NT2/D1 (cell line): ENCODE measurements around the gene CEBPE.

Experiments used
- DNase-seq: peaks from one replicate; pipeline ENCODE4 v3.0.0-alpha.2; 2011; ENCODE audit warnings: low read depth, low spot score
- H3K27me3 ChIP-seq: 2 replicates; pipeline ENCODE4 v1.6.0; 2011; ENCODE audit warnings: mild to moderate bottlenecking; ENCODE audit not compliant: insufficient read length, insufficient read depth
- H3K36me3 ChIP-seq: 2 replicates; pipeline ENCODE4 v1.6.1; 2011; ENCODE audit warnings: mild to moderate bottlenecking, low read length, mixed read lengths; ENCODE audit not compliant: insufficient read depth, insufficient read length
- H3K4me1 ChIP-seq: 2 replicates; pipeline ENCODE4 v1.5.1; 2011; ENCODE audit not compliant: insufficient read depth, insufficient read length
- H3K4me3 ChIP-seq: 2 replicates; pipeline ENCODE4 v1.5.1; 2011; ENCODE audit warnings: low read depth; ENCODE audit not compliant: insufficient read length
- H3K9ac ChIP-seq: 2 replicates; pipeline ENCODE4 v1.6.0; 2011; ENCODE audit warnings: low read depth; ENCODE audit not compliant: insufficient read length
- H3K9me3 ChIP-seq: 2 replicates; pipeline ENCODE4 v1.5.1; 2011; ENCODE audit warnings: mild to moderate bottlenecking, low read length; ENCODE audit not compliant: insufficient read depth
- SUZ12 ChIP-seq: IDR thresholded peaks from 2 replicates; pipeline ENCODE4 v1.6.1; 2011; ENCODE audit not compliant: insufficient read length, insufficient read depth; ENCODE audit errors: extremely low read depth
- YY1 ChIP-seq: IDR thresholded peaks from 2 replicates; pipeline ENCODE4 v1.6.1; 2011; ENCODE audit not compliant: insufficient read length, insufficient read depth
- ZNF274 ChIP-seq: IDR thresholded peaks from 2 replicates; pipeline ENCODE4 v1.6.1; 2011; ENCODE audit warnings: mild to moderate bottlenecking, low read depth, low read length

The CEBPE gene

DNA sequence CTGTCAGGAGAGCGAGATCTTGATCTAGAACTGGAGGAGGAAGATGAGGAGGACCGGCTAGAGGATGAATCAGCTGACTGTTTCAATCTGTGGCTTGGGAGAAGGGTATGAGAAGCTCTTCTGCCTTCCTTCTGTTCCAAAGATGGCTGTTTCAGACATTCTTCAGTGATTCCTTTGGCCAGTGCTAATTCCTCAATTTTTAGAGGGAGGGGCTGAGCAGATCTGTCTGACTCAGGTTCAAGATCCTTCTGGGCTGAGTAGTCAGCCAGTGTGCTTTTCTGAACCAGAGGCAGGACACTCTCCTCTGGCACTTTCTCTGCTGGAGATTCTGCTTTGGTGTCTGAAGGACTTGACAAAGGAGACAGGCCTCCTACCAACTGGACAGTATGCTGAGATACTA is 39.3 kb downstream of the CEBPE start:
- no peak for DNase-seq
- H3K4me3 ChIP-seq: no peak overlapping the region
- no peaks in the 10 kb centered on the region for H3K9me3 ChIP-seq
- no peaks in the 10 kb centered on the region for H3K4me1 ChIP-seq
- no peak for TF ChIP-seq SUZ12
- TF ChIP-seq YY1: no peak
- no peak for TF ChIP-seq ZNF274
- peaks cover 80% of the 10 kb centered on the region for H3K36me3 ChIP-seq
- H3K27me3 ChIP-seq: no peaks in the 10 kb centered on the region
- H3K9ac ChIP-seq: no peak overlapping the region

DNA sequence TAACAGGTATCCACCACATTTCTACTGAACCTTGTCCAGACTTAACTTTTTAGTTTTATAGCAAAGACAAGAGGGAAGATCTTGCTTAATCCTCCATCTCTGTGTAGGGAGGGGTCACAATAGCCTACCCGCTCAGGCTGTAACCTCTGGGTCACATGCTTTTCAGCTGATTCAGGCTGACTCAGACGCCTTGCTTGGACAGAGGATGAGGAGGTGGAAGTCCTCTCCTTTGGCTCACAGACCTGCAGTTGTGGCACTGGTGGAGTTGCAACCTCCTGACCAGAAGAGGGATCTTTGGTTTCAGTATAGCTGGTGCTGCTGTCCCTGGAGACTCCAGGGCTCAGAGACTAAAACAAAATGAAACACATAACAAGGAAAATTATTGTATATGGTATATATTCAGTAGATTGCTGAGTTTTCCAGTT is 40.4 kb downstream of the CEBPE start:
- H3K9ac ChIP-seq: no peak overlapping the region
- H3K4me1 ChIP-seq: no peaks in the 10 kb centered on the region
- H3K4me3 ChIP-seq: no peak overlapping the region
- no peak for TF ChIP-seq ZNF274
- TF ChIP-seq SUZ12: no peak
- TF ChIP-seq YY1: no peak
- no peaks in the 10 kb centered on the region for H3K27me3 ChIP-seq
- no peak for DNase-seq
- H3K36me3 ChIP-seq: peaks cover 89% of the 10 kb centered on the region
- no peaks in the 10 kb centered on the region for H3K9me3 ChIP-seq

DNA sequence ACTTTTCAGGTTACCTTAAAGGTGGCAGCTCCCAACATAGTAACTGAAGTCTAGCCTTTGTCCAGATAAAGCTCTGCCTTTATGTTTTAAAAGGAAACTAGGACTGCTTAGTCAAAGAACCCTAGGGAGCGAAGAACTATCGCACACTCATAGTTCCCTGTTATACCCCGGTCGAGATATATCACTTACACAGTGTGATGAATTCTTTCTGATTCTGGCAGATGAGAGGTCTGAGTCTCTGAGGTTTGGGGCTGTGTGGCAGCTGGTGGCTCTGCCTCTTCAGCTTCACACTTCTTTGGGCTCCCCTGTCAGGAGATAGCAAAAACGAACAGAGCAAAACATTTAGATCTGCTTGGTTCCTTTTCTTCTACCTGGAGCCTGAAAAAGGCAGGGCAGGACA is 41.1 kb downstream of the CEBPE start:
- no peaks in the 10 kb centered on the region for H3K27me3 ChIP-seq
- H3K36me3 ChIP-seq: peaks cover 93% of the 10 kb centered on the region
- DNase-seq: no peak
- no peak overlapping the region for H3K4me3 ChIP-seq
- no peak overlapping the region for H3K9ac ChIP-seq
- H3K4me1 ChIP-seq: no peaks in the 10 kb centered on the region
- no peak for TF ChIP-seq SUZ12
- TF ChIP-seq ZNF274: no peak
- TF ChIP-seq YY1: no peak
- no peaks in the 10 kb centered on the region for H3K9me3 ChIP-seq

DNA sequence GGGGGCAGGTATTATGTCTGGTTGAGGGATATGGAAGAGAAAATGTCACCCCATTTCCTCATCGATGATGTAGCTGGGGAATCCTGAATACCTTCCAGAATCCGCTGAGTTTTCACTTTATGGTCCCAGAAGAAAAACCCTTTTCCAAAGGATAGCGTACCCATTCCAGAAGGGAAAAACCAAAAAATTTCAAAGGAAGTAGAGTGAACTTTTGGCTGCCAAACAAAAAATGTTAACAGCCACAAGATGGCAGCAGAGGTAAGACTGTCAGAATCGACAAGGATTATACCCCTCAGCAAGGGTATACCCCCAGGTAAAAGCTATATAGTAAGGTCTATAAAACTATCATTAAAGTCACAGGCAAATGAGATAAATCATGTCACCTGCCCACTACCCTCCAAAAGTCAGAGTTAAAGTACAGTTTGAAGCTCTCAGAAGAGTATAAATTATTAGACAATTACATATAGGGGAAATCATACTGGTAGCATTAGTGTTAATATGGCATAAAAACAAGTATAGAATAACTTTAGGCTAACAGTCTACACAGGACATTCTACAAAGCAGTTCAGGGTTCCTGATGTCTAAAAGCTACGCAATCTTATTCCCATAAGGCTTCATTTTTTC is 42.2 kb downstream of the CEBPE start:
- Histone ChIP-seq H3K4me3 (no peak overlapping the region), H3K4me1 (peaks cover 2% of the 10 kb centered on the region), H3K9ac (no peak overlapping the region), H3K27me3 (no peaks in the 10 kb centered on the region), H3K9me3 (no peaks in the 10 kb centered on the region), H3K36me3 (peaks cover 94% of the 10 kb centered on the region)
- TF ChIP-seq SUZ12 (no peak), YY1 (no peak), ZNF274 (no peak)
- no peak for DNase-seq

- TF ChIP-seq YY1 (no peak), SUZ12 (no peak), ZNF274 (no peak)
- Histone ChIP-seq H3K27me3 (no peaks in the 10 kb centered on the region), H3K9me3 (no peaks in the 10 kb centered on the region), H3K9ac (no peak overlapping the region), H3K4me1 (peaks cover 4% of the 10 kb centered on the region), H3K4me3 (no peak overlapping the region), H3K36me3 (peaks cover 76% of the 10 kb centered on the region)
- DNase-seq: no peak
Observed at GRCh38 chr14:23074906-23075305, 44.1 kb downstream of the CEBPE start.

- Histone ChIP-seq H3K36me3 (peaks cover 75% of the 10 kb centered on the region), H3K4me1 (peaks cover 17% of the 10 kb centered on the region), H3K9ac (peak overlapping the region; percentile 8), H3K9me3 (no peaks in the 10 kb centered on the region), H3K4me3 (no peak overlapping the region), H3K27me3 (no peaks in the 10 kb centered on the region)
- TF ChIP-seq SUZ12 (no peak), YY1 (no peak), ZNF274 (no peak)
- DNase-seq: no peak
Observed at GRCh38 chr14:23071921-23072539, 47.0 kb downstream of the CEBPE start.

GRCh38 chr14:23071244-23071920 is 47.7 kb downstream of the CEBPE start:
- TF ChIP-seq YY1: peak; percentile 80
- no peak for TF ChIP-seq SUZ12
- Histone ChIP-seq H3K9me3 (no peaks in the 10 kb centered on the region), H3K9ac (peak overlapping the region; percentile 91), H3K36me3 (peaks cover 76% of the 10 kb centered on the region), H3K4me1 (peaks cover 23% of the 10 kb centered on the region), H3K27me3 (no peaks in the 10 kb centered on the region), H3K4me3 (peak overlapping the region; percentile 84)
- DNase-seq: peak; percentile 87
